ENCODE data around the gene STING1.
"Not testable (repeated sequence)": the region's sequence is repeated elsewhere in the genome, so short reads cannot be mapped to it uniquely, and the experiment has no call there.

STING1 gene

DNA sequence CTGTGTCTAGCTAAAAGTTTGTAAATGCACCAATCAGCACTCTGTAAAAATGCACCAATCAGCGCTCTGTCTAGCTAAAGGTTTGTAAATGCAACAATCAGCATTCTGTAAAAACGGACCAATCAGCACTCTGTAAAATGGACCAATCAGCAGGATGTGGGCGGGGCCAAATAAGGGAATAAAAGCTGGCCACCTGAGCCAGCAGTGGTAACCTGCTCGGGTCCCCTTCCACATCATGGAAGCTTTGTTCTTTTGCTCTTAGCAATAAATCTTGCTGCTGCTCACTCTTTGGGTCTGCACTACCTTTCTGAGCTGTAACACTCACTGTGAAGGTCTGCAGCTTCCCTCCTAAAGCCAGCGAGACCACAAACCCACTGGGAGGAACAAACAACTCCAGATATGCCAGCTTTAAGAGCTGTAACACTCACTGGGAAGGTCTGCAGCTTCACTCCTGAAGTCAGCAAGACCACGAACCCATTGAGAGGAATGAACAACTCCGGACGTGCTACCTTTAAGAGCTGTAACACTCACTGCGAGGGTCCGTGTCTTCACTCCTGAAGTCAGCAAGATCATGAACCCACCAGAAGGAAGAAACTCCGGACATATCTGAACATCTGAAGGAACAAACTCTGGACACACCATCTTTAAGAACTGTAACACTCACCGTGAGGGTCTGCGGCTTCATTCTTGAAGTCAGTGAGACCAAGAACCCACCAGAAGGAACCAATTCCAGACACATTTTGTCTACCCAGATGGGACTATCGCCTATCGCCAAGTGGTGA is 20.7 kb upstream of the STING1 start:
- not testable (repeated sequence) for DNase-seq (ENCODE audit: low read depth in 2 of 3, low spot score in 1 of 3)

DNA sequence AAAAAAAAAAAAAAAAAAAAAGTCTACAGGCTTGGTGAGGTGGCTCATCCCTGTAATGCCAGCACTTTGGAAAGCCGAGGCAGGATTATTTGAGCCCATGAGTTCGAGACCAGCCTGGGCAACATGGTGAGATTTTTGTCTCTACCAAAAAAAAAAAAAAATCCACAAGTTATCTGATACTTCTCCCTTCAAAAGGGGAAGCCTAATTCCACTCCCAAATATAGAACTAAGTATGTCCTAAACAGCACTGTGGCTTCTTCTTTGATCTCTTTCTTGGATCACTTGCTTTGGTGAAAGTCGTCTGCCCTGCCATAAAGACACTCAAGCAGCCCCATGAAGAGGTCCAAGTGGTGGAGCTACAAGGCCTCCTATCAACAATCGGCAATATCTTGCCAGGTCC is 18.8 kb upstream of the STING1 start:
- DNase-seq (ENCODE audit: low read depth in 2 of 3, low spot score in 1 of 3) = no peak

DNA sequence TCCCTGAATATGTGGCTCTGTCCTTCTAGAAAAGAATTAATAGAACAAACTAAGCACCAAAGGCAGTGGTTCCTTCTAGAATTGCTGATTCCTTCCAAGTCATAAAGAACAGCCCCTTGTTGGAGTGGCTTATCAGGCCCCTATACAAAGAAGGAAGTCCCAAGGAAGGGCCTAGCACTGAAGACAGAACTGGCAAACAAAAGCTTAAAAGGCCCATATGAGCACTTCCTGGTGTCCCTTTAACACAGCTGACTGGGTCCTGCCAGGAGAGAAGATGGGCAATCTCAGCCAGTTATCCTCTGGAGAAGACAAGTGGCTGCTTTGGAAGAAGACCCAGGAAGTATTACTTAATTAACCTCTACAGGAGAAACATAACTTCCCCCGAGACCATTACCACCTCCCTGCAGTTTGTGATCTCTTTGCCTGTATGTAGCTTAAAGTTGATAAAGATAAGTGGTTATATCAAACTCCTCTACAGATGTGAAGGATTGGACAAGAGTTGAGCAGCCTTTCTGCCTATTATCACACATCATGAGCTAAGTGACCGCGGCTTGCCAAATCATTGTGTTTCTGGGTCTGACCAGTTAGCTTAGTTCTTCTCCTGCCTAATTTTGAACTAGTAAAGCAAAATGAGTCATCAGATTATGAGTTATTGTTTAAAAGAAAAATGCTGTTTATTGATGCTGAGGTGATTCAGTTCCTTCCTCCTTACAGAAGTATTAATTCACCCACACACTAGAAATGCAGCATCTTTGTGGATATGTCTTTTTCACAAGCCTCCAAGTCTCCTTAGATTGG is 13.3 kb upstream of the STING1 start:
- DNase-seq (ENCODE audit: low read depth in 2 of 3, low spot score in 1 of 3) = no peak

DNA sequence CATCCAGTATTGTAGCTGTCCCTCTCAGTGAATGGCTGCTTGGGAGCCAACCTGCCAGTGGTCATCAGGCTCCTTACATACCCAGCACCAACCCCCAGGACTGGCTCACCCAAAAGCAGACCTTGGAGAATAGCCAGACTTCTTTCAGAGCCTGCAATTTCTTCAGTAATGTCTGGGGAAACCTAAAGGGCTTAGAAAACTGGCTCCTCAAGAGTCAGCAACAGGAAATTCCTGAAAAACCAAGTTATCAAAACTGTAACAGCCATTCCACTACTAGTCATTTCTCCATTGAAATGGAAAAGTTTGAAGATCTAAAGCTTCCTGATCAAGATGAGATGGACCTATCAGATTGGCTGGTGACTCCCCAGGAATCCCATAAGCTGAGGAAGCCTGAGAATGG is 12.3 kb upstream of the STING1 start:
- no peak for DNase-seq (ENCODE audit: low read depth in 2 of 3, low spot score in 1 of 3)

DNA sequence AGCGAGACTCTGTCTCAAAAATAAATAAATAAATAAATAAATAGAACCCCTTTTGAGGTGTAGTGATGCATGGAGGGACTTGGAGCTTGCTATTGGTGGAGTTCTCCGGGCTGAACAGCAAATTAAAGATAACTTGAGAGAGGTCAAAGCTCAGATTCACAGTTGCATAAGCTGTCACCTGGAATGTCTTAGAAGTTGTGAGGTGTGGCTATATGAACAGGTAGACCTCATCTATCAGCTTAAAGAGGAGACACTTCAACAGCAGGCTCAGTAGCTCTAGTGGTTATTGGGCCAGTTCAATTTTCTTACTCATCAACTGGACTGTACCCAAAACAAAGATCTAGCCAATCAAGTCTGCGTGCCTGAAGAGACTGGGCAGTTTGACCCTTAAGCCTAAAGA is 11.7 kb upstream of the STING1 start:
- no peak for DNase-seq (ENCODE audit: low read depth in 2 of 3, low spot score in 1 of 3)

DNA sequence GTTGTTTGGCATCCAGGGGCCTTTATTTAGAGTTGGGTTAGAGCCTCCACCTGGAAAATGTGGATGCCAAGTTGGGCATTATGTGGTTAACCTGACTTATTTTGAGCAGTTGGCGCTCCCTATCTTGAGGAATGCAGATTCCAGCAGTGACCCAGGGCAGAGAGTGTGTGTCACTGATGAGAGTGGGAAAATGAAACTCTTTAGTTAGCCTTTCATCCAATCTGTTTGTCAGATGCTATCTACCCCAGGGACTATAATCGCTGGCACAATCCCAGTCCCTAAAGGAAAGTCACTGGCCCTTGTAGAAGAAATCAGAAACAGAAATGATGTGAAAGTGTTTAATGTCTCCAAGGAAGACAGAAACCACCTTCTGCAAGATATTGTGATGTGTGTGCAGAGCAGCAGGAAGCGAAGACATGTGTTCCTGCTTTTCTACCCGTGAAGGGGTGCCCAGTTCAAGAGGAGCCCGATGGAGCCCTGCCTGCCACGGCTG is 10.2 kb upstream of the STING1 start:
- no peak for DNase-seq (ENCODE audit: low read depth in 2 of 3, low spot score in 1 of 3)

DNA sequence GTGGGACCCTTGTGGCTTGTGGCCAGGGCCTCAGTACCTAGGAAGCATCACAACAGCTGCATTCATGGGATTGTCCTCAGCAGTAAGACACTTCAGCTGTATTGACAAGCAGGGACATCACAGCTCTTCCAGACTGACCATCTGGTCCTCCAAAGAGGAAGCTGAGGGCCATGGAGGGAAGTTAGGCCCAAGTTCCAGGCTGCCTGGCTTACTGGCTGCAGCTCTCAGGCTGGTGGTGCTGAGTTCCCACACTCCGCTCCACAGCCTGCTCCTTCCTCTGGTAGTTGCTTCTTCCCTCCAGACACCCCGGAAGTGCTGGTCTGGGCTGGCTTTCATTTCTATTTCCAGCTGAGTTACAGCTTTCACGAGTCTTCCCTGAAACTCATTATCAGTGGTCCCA is 5.7 kb upstream of the STING1 start:
- no peak for DNase-seq (ENCODE audit: low read depth in 2 of 3, low spot score in 1 of 3)

DNA sequence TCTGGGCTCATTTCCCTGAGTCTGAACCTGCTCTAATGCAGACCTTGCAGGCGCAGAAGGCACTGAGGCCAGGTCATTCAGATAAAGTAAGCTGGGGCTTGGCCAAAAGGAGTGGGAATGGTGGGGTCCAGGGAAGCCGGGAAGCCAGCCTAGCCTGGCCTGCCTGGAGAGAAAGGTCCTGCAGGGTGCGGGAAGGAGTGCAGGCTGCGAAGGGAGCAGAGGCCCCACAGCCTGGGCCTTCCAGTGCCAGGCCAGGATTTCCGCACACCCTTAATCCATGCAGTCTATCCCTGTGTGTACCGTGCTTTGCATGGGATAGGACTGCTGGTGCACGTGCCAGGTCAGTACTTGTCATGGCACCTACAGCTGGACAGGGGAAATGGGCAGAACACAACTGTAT is 3.6 kb upstream of the STING1 start:
- DNase-seq (ENCODE audit: low read depth in 2 of 3, low spot score in 1 of 3) = no peak

DNA sequence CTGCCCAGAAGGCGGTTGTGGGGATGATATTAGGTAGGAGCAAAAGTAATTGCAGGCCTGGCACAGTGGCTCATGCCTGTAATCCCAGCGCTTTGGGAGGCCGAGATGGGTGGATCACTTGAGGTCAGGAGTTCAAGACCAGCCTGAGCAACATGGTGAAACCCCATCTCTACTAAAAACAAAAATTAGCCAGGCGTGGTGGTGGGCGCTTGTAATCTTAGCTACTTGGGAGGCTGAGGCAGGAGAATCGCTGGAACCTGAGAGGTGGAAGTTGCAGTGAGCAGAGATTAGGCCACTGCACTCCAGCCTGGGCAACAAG is 291 bp upstream of the STING1 start:
- not testable (repeated sequence) for DNase-seq (ENCODE audit: low read depth in 2 of 3, low spot score in 1 of 3)

DNA sequence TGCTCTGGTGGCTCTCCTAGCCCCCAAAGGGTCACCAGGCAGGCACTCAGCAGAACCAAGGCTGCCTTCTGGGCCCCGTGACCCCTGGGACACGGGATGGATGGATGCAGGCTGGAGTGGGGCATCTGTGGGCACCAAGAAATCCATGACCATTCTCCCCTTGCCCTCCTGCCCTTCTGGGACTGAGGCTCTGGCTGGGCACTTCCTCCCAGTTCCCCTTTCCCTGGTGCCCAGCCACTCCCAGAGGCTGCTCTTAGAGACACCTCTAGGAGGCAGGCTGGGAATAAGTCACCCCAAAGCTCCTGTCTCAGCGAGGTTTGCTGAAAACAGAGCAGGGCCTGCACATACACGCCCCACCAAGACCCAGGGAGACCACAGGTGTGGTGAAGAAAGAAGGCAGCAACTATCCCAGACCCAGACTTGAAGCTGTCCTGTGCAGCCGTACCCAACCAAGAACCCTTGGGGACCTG is 943 bp downstream of the STING1 start:
- no peak for DNase-seq (ENCODE audit: low read depth in 2 of 3, low spot score in 1 of 3)

DNA sequence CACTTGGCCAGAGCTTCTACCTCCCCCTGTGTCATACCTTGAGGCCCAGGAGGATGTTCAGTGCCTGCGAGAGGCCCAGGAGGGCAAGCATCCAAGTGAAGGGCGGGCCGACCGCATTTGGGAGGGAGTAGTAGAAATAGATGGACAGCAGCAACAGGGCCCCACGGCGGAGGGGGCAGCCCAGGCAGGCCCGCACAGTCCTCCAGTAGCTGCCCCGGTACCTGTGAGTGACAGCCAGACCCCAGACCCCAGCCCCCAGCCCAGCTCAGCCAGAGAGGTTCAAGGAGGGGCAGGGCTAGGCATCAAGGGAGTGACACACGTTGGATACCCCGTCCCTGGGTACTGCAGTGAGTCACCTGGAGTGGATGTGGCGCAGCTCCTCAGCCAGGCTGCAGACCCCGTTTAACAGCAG is 1.4 kb downstream of the STING1 start:
- DNase-seq (ENCODE audit: low read depth in 2 of 3, low spot score in 1 of 3) = no peak

DNA sequence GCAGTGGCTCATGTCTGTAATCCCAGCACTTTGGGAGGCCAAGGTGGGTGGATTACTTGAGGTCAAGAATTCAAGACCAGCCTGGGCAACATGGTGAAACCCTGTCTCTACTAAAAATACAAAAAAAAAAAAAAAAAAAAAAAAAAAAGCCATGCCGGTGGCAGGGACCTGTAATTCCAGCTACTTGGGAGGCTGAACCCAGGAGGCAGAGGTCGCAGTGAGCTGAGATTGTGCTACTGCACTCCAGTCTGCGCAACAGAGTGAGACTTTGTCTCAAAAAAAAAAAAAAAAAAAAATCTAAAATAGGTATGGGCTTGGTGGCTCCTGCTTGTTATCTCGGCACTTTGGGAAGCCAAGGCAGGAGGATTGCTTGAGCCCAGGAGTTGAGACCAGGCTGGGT is 2.8 kb downstream of the STING1 start:
- DNase-seq (ENCODE audit: low read depth in 2 of 3, low spot score in 1 of 3) = not testable (repeated sequence)

DNA sequence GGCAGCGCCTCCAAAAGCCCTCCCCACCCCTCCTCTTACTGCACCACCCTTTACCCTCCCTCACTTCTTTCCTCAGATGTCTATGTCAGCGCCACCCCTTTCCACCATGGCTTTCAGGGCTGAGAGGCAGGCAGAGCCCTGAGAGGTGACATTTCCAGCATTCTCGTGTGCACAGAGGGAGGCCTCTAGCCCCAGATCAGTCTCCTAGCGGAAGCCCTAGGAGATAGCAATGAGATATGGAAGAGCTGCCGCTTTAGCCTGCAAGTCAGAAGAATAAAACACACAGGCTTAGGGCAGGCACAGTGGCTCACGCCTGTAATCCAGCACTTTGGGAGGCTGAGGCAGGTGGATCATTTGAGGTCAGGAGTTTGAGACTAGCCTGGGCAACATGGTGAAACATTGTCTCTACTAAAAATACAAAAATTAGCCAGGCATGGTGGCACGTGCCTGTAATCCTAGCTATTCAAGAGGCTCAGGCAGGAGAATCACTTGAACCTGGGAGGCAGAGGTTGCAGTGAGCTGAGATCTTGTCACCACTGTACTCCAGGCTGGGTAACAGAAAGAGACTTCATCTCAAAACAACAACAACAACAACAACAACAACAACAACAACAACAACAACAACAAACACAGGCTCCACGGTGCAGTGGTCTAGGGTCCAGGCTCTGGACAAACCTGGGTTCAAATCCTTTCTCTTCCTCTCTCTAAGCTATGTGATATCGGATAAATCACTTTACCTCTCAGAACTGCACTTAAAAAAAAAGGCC is 3.7 kb downstream of the STING1 start:
- DNase-seq (ENCODE audit: low read depth in 2 of 3, low spot score in 1 of 3) = not testable (repeated sequence)

DNA sequence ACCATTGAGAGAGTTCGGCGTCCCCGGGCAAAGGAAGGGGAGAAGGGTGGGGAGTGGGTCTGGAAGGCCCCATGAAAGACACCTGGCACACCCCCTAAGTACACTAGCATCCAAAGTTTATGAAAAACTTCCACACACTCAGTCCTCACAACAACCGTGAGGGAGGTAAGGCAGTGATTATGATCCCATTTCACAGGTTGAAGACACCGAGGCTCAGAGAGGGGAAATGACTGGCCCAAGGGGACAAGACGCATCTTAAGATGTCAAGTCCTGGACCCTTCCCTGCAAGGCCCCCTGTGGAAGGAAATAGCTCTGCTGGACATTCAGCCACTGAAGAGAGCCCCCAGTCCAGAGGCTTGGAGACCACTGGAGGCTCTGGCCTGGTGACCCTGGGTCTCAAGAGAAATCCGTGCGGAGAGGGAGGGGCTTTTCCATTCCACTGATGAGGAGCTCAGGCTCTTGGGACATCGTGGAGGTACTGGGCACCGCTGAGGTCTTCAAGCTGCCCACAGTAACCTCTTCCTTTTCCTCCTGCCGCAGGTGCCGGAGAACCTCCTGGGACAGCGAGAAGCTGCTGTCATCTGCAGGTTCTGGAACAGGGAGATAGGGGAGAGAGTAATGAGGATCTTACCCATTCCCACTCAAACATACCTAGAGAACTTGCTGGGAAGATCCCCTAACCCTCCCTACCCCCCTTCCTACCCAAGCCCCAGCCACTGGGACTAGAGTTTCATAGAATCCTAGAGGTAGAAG is 6.5 kb downstream of the STING1 start:
- DNase-seq (ENCODE audit: low read depth in 2 of 3, low spot score in 1 of 3) = no peak

DNA sequence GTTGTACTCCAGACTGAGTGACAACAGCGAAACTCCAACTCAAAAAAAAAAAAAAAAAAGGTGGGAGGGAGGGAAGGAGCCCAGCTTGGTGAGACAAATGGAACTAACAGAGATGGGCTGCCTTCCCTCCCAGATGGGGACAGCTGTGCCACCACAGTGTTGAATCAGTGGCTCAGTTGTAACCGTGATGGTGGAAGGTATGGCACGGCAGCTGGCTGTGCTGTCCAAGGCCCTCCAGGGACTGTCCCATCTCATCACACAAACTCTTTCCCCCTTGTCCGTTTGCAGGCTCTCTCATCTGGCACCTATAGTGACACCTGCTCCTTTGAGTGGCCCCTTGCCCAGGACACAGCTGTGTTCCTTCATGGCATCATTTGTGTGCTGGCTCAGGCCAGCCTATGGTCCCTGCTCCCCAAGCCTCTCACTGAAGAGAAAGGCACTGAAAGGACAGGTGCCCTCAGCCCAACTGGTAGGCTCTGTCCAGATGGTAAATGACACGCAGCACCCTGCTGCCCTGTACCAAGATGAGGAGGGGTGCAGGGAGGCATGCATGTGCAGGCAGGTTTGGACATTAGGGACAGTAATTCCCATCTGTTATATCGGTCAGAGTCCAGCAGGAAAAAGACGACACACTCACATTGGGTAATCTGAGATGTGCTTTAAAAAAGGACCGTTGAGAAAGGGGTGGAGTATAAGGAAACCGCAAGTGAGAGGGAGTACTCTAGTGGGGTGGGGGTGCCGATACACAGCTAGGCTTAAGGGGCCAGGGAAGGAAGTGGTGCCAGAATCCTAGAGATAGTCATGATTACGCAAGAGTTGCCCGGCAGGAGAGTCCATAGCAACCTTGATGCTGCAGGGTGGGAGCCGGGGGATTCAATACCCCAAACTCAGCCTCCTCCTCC is 7.4 kb downstream of the STING1 start:
- DNase-seq (ENCODE audit: low read depth in 2 of 3, low spot score in 1 of 3) = no peak

DNA sequence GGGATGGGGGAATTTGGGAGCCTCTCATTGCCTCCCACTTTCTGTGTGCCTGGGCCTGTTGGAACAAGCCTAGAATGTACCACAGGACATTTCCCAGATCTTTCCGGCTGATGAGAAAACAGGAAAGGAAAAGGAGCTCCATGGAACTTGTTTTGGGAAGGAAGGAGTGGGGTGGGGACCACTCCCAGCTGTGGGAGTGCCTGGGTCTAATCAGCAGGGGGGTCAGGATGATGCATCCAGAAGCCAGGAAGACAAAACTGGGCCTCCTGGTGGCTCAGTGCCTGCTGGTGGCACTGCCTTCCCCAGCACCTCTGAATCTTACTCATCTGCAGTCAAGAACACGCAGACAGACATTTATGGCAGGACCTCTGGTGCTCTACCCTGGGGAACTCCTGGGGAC is 9.0 kb downstream of the STING1 start:
- no peak for DNase-seq (ENCODE audit: low read depth in 2 of 3, low spot score in 1 of 3)

DNA sequence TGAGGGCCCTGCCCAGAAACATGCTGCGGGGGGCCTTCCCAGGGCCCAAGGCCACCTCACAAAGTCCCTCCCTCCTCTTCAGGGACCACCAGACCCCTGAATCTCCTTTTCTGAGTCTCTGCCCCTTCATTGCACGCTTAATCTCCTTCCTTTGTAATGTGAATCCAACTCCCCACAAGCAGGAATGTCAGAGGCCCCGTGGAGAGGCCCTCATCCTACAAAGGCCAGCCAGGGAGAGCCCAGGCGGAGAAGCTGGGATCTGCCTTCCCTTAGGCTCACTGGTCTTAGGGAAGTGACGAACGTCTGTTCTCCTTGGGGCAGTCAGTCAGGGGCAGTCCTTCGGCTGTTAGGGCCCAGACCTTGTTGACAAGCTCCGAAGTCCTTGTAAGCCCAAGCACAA is 9.5 kb downstream of the STING1 start:
- no peak for DNase-seq (ENCODE audit: low read depth in 2 of 3, low spot score in 1 of 3)

DNA sequence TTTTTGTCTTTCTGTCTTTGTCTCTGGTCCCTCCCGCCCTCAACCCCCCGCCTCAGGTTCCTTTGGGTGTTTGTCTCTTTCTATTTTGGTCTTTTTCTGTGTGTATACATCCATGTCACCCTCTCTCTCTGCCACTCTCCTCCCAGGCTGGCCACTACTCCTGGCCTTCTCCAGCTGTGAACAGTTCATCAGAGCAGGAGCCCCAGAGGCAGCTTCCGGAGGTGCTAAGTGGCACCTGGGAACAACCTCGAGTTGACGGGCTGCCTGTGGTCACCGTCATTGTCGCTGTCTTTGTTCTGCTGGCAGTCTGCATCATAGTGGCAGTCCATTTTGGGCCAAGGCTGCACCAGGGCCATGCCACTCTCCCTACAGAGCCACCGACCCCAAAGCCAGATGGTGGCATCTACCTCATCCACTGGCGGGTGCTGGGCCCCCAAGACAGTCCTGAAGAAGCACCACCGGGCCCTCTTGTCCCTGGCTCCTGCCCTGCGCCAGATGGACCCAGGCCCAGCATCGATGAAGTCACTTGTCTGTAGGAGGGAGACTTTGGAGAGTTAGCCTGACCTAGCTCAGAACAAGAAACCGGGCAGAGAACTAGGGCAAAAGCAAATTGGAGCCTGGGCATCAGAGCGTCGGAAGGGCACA is 10.1 kb downstream of the STING1 start:
- no peak for DNase-seq (ENCODE audit: low read depth in 2 of 3, low spot score in 1 of 3)

DNA sequence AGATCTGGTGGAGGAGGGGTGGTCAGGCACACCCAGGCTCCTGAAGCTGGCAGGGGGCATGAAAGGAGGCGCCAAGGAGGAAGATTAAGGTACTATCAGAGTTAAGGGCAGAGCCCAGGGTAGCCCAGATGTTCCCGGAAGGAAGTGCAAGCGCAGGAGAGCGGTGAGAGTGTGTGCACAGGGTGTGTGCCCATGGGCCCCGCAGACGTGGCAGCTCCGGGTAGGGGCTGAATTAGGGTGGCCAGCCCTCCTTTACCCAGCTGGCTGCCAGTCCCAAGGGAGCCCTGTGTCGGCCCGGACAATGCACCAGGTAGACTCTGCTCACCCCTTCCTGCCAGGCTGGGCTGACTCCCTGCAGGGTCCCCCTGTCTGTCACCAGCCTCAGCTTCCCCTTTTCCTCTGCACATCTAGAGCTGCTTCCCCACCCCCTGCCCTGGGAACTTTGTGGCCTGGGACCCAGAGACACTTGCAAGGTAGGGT is 11.7 kb downstream of the STING1 start, which contains the start of gene SMIM33:
Gene SMIM33, plus strand, starts transcription at position 184 of the 480 bp plus-strand sequence. Its CDS starts 118 bp downstream, at position 302.
- no peak for DNase-seq (ENCODE audit: low read depth in 2 of 3, low spot score in 1 of 3)
